Measurements from ENCODE around the gene ATP9A. TPM values are rescaled to one million over a fixed set of nuclear protein-coding genes. Genes with fewer than 3 reads are reported as not detected.
"Not testable (repeated sequence)": the region's sequence is repeated elsewhere in the genome, so short reads cannot be mapped to it uniquely, and the experiment has no call there.

Gene ATP9A
- total RNA-seq, 2 experiments from 2014 or later: 0.05 TPM; not detected in 1

DNA sequence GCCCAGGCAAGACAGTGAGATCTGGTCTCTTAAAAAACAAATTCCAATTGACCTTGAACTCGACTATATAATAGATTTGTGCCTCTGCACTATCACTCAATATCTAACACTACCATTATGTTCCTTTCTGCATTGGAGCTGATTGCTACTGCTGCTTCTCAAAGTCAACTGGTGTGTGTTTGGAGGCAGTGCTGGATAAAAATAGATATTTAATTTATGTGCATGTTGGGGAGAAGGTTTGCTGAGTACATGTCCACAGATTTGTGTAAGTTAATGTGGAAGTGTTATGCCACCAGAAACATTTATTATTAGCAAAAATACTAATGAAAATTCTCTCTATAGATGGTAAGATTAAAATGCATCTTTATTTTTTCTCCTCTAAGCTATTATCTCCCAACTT is 39.5 kb downstream of the ATP9A start:
- H3K9me3 Mint-ChIP-seq (ENCODE audit: insufficient read depth): no peaks in the 10 kb centered on the region
- H3K27me3 Mint-ChIP-seq (ENCODE audit: low read depth): peaks cover 6% of the 10 kb centered on the region
- no peak for ATAC-seq
- H3K27ac Mint-ChIP-seq: no peak overlapping the region
- POLR2A ChIA-PET: no interaction called here
- no peaks in the 10 kb centered on the region for H3K4me1 Mint-ChIP-seq (ENCODE audit: low read depth)
- CTCF ChIA-PET: no interaction called here
- DNase-seq: no peak
- H3K4me3 Mint-ChIP-seq: no peak overlapping the region
- H3K36me3 Mint-ChIP-seq (ENCODE audit: low read depth): no peaks in the 10 kb centered on the region

DNA sequence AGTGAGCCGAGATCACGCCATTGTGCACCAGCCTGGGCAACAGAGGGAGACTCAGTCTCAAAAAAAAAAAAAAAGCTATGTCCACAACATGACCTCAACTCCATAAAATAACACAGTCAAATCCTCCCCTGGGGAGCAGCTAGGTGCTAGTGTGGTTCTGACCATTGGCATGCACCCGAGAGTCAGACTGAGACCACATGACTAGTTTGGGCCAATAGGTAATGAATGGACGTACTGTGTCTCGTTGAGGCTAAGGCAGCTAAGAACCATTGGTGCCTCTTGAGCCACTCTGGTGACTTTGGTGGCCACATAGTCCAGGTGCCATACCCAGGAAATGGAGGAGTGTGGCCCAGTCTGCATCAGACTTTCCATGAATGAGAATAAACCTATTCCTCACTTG is 40.3 kb downstream of the ATP9A start:
- CTCF ChIA-PET: no interaction called here
- Mint-ChIP-seq H3K27ac (no peak overlapping the region), H3K9me3 (ENCODE audit: insufficient read depth) (no peaks in the 10 kb centered on the region), H3K36me3 (ENCODE audit: low read depth) (no peaks in the 10 kb centered on the region), H3K4me1 (ENCODE audit: low read depth) (no peaks in the 10 kb centered on the region), H3K4me3 (no peak overlapping the region), H3K27me3 (ENCODE audit: low read depth) (peaks cover 9% of the 10 kb centered on the region)
- POLR2A ChIA-PET: no interaction called here
- no peak for ATAC-seq
- no peak for DNase-seq

DNA sequence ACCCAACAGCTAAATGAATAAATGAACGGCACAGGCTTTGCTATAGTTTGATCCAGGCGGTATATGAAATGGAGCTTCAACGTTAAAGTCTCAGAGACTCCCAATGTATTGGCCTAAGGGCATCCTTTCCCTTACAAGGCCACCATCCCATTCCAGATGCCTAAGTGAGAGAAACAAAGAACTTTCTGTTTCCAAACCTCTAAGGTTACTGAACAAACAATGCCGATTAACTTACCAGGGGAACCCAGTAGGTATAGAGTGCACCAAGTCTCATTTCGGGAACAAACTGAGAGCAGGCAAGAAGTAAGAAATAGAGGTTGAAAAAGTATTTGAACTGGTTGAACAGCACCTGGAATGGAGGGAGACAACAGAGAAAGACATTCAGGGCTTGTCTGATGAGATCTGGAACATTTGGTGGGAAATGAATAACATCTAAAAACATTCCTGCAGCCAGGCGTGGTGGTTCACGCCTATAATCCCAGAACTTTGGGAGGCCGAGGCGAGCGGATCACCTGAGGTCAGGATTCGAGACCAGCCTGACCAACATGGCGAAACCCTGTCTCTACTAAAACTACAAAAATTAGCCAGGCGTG is 42.5 kb downstream of the ATP9A start:
- DNase-seq (no peak), ATAC-seq (no peak)
- no peaks in the 10 kb centered on the region for H3K36me3 Mint-ChIP-seq (ENCODE audit: low read depth)
- peaks cover 9% of the 10 kb centered on the region for H3K27me3 Mint-ChIP-seq (ENCODE audit: low read depth)
- no peaks in the 10 kb centered on the region for H3K4me1 Mint-ChIP-seq (ENCODE audit: low read depth)
- ChIA-PET CTCF (no interaction called here), POLR2A (no interaction called here)
- H3K9me3 Mint-ChIP-seq (ENCODE audit: insufficient read depth): no peaks in the 10 kb centered on the region
- H3K27ac Mint-ChIP-seq: no peak overlapping the region
- H3K4me3 Mint-ChIP-seq: no peak overlapping the region

GRCh38 chr20:51723026-51723425 is 45.2 kb downstream of the ATP9A start:
- POLR2A ChIA-PET; H3K4me1 Mint-ChIP-seq (ENCODE audit: low read depth); DNase-seq; H3K9me3 Mint-ChIP-seq (ENCODE audit: insufficient read depth); ATAC-seq; H3K27ac Mint-ChIP-seq; H3K4me3 Mint-ChIP-seq; H3K27me3 Mint-ChIP-seq (ENCODE audit: low read depth); H3K36me3 Mint-ChIP-seq (ENCODE audit: low read depth); CTCF ChIA-PET: not testable (repeated sequence)

DNA sequence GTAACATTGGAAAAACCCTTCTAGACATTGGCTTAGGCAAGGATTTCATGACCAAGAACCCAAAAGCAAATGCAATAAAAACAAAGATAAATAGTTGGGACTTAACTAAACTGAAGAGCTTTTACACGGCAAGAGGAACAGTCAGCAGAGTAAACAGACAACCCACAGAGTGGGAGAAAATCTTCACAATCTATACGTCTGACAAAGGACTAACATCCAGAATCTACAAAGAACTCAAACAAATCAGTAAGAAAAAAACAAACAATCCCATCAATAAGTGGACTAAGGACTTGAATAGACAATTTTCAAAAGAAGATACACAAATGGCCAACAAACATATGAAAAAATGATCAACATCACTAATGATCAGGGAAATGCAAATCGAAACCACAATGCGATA is 45.9 kb downstream of the ATP9A start:
- H3K27ac Mint-ChIP-seq; H3K4me1 Mint-ChIP-seq (ENCODE audit: low read depth); H3K36me3 Mint-ChIP-seq (ENCODE audit: low read depth); ATAC-seq; POLR2A ChIA-PET; H3K27me3 Mint-ChIP-seq (ENCODE audit: low read depth); H3K4me3 Mint-ChIP-seq; H3K9me3 Mint-ChIP-seq (ENCODE audit: insufficient read depth); CTCF ChIA-PET; DNase-seq: not testable (repeated sequence)

GRCh38 chr20:51720854-51721253 is 47.3 kb downstream of the ATP9A start:
- POLR2A ChIA-PET: no interaction called here
- no peaks in the 10 kb centered on the region for H3K36me3 Mint-ChIP-seq (ENCODE audit: low read depth)
- no peaks in the 10 kb centered on the region for H3K4me1 Mint-ChIP-seq (ENCODE audit: low read depth)
- no peak for ATAC-seq
- CTCF ChIA-PET: no interaction called here
- no peak overlapping the region for H3K4me3 Mint-ChIP-seq
- DNase-seq: no peak
- no peak overlapping the region for H3K27ac Mint-ChIP-seq
- no peaks in the 10 kb centered on the region for H3K9me3 Mint-ChIP-seq (ENCODE audit: insufficient read depth)
- H3K27me3 Mint-ChIP-seq (ENCODE audit: low read depth): peaks cover 9% of the 10 kb centered on the region

DNA sequence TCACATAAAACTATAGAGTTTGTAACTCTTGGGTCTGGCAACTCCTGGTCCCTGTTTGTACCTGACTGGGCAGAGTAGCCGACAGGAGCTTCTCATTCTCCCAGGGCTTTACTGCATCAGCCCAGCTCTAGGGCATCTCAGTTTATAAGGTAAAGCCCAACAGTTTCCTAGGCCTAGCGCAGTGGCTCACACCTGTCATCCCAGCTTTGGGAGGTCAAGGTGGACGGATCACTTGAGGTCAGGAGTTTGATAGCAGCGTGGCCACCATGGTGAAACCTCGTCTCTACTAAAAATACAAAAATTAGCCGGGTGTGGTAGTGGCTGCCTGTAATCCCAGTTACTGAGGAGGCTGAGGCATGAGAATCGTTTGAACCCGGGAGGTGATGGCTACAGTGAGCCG is 47.8 kb downstream of the ATP9A start:
- H3K9me3 Mint-ChIP-seq (ENCODE audit: insufficient read depth): no peaks in the 10 kb centered on the region
- H3K27me3 Mint-ChIP-seq (ENCODE audit: low read depth): peaks cover 9% of the 10 kb centered on the region
- no peak for ATAC-seq
- no peak overlapping the region for H3K27ac Mint-ChIP-seq
- CTCF ChIA-PET: no interaction called here
- no peaks in the 10 kb centered on the region for H3K4me1 Mint-ChIP-seq (ENCODE audit: low read depth)
- no peak overlapping the region for H3K4me3 Mint-ChIP-seq
- no peak for DNase-seq
- no peaks in the 10 kb centered on the region for H3K36me3 Mint-ChIP-seq (ENCODE audit: low read depth)
- POLR2A ChIA-PET: no interaction called here

DNA sequence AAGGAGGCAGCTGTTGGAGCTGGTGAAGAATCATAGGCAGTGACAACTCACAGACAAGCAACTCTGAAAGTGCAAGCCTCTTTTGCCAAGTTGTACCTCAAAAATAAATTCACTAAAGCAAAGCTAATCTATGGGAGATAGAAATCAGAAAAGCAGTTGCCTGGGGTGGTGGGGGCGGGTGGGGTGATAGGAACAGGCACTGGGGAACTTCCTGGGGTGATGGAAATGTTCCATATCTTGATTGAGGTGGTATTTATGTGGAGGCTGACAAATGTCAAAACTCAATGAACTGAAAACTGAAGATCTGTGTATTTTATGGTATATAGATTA is 52.4 kb downstream of the ATP9A start:
- H3K27ac Mint-ChIP-seq: no peak overlapping the region
- no peaks in the 10 kb centered on the region for H3K36me3 Mint-ChIP-seq (ENCODE audit: low read depth)
- DNase-seq: no peak
- ChIA-PET POLR2A (interaction anchor here (0.6 kb wide), 1 partner anchor 367 kb away, joined by 3 read pairs; no protein-coding TSS in a partner anchor), CTCF (no interaction called here)
- ATAC-seq: no peak
- H3K4me1 Mint-ChIP-seq (ENCODE audit: low read depth): no peaks in the 10 kb centered on the region
- no peaks in the 10 kb centered on the region for H3K9me3 Mint-ChIP-seq (ENCODE audit: insufficient read depth)
- no peaks in the 10 kb centered on the region for H3K27me3 Mint-ChIP-seq (ENCODE audit: low read depth)
- no peak overlapping the region for H3K4me3 Mint-ChIP-seq

- no peak for DNase-seq
- ATAC-seq: no peak
- Mint-ChIP-seq H3K27me3 (ENCODE audit: low read depth) (no peaks in the 10 kb centered on the region), H3K9me3 (ENCODE audit: insufficient read depth) (no peaks in the 10 kb centered on the region), H3K27ac (no peak overlapping the region), H3K4me3 (no peak overlapping the region), H3K4me1 (ENCODE audit: low read depth) (no peaks in the 10 kb centered on the region), H3K36me3 (ENCODE audit: low read depth) (no peaks in the 10 kb centered on the region)
- ChIA-PET CTCF (no interaction called here), POLR2A (interaction anchor here (0.6 kb wide), 1 partner anchor 366 kb away, joined by 3 read pairs; no protein-coding TSS in a partner anchor)
Measured at GRCh38 chr20:51715163-51715855, 52.9 kb downstream of the ATP9A start.

- ChIA-PET CTCF (no interaction called here), POLR2A (no interaction called here)
- ATAC-seq (no peak), DNase-seq (no peak)
- H3K36me3 Mint-ChIP-seq (ENCODE audit: low read depth): no peaks in the 10 kb centered on the region
- no peaks in the 10 kb centered on the region for H3K4me1 Mint-ChIP-seq (ENCODE audit: low read depth)
- H3K4me3 Mint-ChIP-seq: no peak overlapping the region
- no peak overlapping the region for H3K27ac Mint-ChIP-seq
- no peaks in the 10 kb centered on the region for H3K27me3 Mint-ChIP-seq (ENCODE audit: low read depth)
- H3K9me3 Mint-ChIP-seq (ENCODE audit: insufficient read depth): no peaks in the 10 kb centered on the region
Measured at GRCh38 chr20:51713213-51713598, 55.0 kb downstream of the ATP9A start.

DNA sequence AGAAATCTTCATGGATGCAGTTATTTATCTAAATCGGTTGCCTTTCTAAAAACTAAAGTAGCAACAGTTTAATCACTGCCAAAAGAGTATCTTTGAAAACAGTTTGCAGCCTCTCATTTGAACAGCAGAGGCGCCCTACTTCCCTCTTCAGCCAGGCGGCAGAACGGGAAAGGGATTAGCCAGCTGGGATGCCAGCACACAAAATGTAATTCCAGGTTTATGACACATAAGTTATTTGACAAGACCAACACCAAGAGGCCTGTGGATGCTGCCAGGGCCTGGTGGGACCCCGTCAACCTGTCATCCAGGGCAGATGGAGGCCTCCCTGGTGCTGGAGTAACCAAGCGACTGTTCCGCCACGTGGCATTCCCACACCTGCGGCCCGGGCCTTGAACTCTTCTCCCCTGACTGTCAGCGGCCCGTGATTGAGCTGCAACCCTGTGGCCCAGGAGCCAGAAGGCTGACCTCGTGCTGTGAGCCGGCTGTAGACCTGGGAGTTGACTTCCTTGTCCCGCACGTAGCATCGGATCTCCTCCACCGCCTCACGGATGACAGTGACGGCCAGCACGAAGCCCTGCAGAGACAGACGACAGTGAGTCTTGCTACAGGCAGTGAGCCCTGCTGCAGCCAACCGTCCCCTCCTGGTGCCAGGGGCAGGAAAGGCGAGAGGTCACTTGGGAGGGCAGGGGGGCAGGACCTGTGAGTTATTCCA is 55.5 kb downstream of the ATP9A start:
- POLR2A ChIA-PET: no interaction called here
- DNase-seq (no peak), ATAC-seq (no peak)
- Mint-ChIP-seq H3K27me3 (ENCODE audit: low read depth) (no peaks in the 10 kb centered on the region), H3K4me1 (ENCODE audit: low read depth) (no peaks in the 10 kb centered on the region), H3K36me3 (ENCODE audit: low read depth) (no peaks in the 10 kb centered on the region), H3K27ac (no peak overlapping the region), H3K4me3 (no peak overlapping the region), H3K9me3 (ENCODE audit: insufficient read depth) (no peaks in the 10 kb centered on the region)
- CTCF ChIA-PET: no interaction called here

DNA sequence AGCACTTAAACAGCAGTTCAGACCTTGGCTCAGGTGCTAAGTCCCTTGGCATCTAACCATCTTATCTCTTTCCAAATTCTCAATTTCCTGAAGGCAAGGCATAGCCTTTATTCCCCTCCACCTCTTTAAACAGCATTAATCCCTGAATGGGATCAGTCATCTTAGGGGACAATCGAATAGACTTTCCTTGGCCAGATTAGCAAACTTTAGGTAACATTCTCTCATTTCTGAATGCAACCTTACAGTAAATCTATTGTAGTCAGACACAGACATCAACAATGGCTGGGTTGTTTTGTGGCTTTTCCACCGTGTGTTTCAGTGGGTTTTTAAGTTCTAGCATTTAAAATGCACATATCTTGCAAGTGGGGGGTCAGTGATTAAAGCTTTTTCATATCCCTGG is 56.8 kb downstream of the ATP9A start:
- ATAC-seq: no peak
- Mint-ChIP-seq H3K9me3 (ENCODE audit: insufficient read depth) (no peaks in the 10 kb centered on the region), H3K36me3 (ENCODE audit: low read depth) (no peaks in the 10 kb centered on the region), H3K4me3 (no peak overlapping the region), H3K4me1 (ENCODE audit: low read depth) (no peaks in the 10 kb centered on the region), H3K27me3 (ENCODE audit: low read depth) (peaks cover 4% of the 10 kb centered on the region), H3K27ac (no peak overlapping the region)
- DNase-seq: no peak
- ChIA-PET CTCF (no interaction called here), POLR2A (no interaction called here)
